Breast epithelium (tissue), 4 donors: Measurements from ENCODE around the gene HSPA12B. TPM values are rescaled to one million over a fixed set of nuclear protein-coding genes. Genes with fewer than 3 reads are reported as not detected.

Experiments used
- DNase-seq, 2 donors: peaks; one replicate each; pipeline ENCODE4 v3.0.0-alpha.2; 2019; ENCODE audit warnings: low spot score in 2 of 2
- H3K27ac ChIP-seq, 2 donors: fragments of 200-600 bp; sonication (generic) in 1 of 2; one replicate each; pipeline ENCODE4 v1.5.1; 2016 to 2019; ENCODE audit warnings: mild to moderate bottlenecking in 1 of 2
- H3K27me3 ChIP-seq, 2 donors: fragments of 200-600 bp; sonication (generic) in 1 of 2; one replicate each; pipeline versions ENCODE4 v1.5.1 to v1.6.0; 2017 to 2019; ENCODE audit warnings: control low read depth in 1 of 2, mild to moderate bottlenecking in 1 of 2
- H3K36me3 ChIP-seq: fragments of 200-600 bp; one replicate; pipeline ENCODE4 v1.5.1; 2019
- H3K4me1 ChIP-seq, 2 donors: fragments of 200-600 bp; sonication (generic); one replicate each; pipeline ENCODE4 v1.5.1; 2016 to 2019; ENCODE audit warnings: control low read depth in 1 of 2
- H3K4me3 ChIP-seq, 3 donors: fragments of 200-600 bp; sonication (generic); 1 replicate in 2 of 3; 2 replicates in 1 of 3; pipeline ENCODE4 v1.5.1; 2016 to 2019; ENCODE audit warnings: mild to moderate bottlenecking in 3 of 3, moderate library complexity in 2 of 3
- H3K9me3 ChIP-seq, 2 donors: fragments of 200-600 bp; sonication (generic) in 1 of 2; one replicate each; pipeline ENCODE4 v1.5.1; 2016 to 2019; ENCODE audit warnings: control low read depth in 1 of 2
- POLR2A ChIP-seq: fragments of 450-650 bp; IDR thresholded peaks from one replicate; pipeline ENCODE4 v1.6.1; 2016; ENCODE audit warnings: antibody characterized with exemption, mild to moderate bottlenecking, moderate library complexity
- POLR2AphosphoS5 ChIP-seq, 3 donors: sonication (generic); formaldehyde crosslinking; IDR thresholded peaks; one replicate each; pipeline ENCODE4 v1.6.1; 2017; ENCODE audit warnings: antibody characterized with exemption in 3 of 3
- intact Hi-C: fragments of 100-400 bp; cut with DNase I; formaldehyde crosslinking; loops from one replicate; pipeline ENCODE4 v1.15.1; 2023; ENCODE audit warnings: low total_unique reads
- total RNA-seq, 3 donors: library from RNA; depleted of rRNA; stranded (reverse); fragments of >200 nt; gene quantifications; one replicate each; pipeline ENCODE4 v1.1.0, GENCODE V29; 2016
- TF ChIP-seq, protein P1 (sequence below), 3 donors: fragments of 450-650 bp; IDR thresholded peaks; one replicate each; pipeline ENCODE4 v1.5.1; 2016 to 2017; ENCODE audit warnings: antibody characterized with exemption in 3 of 3, mild to moderate bottlenecking in 3 of 3, moderate library complexity in 3 of 3

The HSPA12B gene
- total RNA-seq, 3 donors from 2014 or later, result 7.0 to 25.2 (median 9.3) TPM

DNA sequence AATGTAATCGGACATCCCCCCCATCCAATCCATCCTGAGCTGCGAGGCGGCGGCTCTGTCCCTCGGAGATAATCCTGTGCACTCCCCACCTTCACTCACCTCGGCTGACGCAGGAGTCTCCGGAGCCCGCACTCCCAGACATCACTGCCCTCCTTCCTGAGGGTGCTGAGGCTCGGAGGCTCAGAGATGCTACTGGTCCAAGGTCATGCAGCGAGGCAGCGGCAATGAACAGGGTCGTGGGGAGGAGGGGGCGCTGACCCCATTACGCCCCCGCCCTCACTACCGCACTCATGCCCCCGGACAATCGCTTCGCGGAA lies 34.6 kb downstream of the HSPA12B start:
- no peaks in the 10 kb centered on the region for H3K4me1 ChIP-seq
- DNase-seq, result no peak
- H3K9me3 ChIP-seq, result no peaks in the 10 kb centered on the region
- intact Hi-C loops, result no loop called here
- H3K36me3 ChIP-seq, result no peaks in the 10 kb centered on the region
- H3K4me3 ChIP-seq, result peak overlapping the region; percentile 69 to 88 (median 79)
- no peaks in the 10 kb centered on the region for H3K27me3 ChIP-seq
- H3K27ac ChIP-seq, result peak overlapping the region; percentile 96
- TF ChIP-seq, protein P1, sequence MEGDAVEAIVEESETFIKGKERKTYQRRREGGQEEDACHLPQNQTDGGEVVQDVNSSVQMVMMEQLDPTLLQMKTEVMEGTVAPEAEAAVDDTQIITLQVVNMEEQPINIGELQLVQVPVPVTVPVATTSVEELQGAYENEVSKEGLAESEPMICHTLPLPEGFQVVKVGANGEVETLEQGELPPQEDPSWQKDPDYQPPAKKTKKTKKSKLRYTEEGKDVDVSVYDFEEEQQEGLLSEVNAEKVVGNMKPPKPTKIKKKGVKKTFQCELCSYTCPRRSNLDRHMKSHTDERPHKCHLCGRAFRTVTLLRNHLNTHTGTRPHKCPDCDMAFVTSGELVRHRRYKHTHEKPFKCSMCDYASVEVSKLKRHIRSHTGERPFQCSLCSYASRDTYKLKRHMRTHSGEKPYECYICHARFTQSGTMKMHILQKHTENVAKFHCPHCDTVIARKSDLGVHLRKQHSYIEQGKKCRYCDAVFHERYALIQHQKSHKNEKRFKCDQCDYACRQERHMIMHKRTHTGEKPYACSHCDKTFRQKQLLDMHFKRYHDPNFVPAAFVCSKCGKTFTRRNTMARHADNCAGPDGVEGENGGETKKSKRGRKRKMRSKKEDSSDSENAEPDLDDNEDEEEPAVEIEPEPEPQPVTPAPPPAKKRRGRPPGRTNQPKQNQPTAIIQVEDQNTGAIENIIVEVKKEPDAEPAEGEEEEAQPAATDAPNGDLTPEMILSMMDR (IDR thresholded peaks at IDR 0.05), result no peak
- TF ChIP-seq POLR2AphosphoS5 (IDR thresholded peaks at IDR 0.05), result no peak
- TF ChIP-seq POLR2A, result no peak

DNA sequence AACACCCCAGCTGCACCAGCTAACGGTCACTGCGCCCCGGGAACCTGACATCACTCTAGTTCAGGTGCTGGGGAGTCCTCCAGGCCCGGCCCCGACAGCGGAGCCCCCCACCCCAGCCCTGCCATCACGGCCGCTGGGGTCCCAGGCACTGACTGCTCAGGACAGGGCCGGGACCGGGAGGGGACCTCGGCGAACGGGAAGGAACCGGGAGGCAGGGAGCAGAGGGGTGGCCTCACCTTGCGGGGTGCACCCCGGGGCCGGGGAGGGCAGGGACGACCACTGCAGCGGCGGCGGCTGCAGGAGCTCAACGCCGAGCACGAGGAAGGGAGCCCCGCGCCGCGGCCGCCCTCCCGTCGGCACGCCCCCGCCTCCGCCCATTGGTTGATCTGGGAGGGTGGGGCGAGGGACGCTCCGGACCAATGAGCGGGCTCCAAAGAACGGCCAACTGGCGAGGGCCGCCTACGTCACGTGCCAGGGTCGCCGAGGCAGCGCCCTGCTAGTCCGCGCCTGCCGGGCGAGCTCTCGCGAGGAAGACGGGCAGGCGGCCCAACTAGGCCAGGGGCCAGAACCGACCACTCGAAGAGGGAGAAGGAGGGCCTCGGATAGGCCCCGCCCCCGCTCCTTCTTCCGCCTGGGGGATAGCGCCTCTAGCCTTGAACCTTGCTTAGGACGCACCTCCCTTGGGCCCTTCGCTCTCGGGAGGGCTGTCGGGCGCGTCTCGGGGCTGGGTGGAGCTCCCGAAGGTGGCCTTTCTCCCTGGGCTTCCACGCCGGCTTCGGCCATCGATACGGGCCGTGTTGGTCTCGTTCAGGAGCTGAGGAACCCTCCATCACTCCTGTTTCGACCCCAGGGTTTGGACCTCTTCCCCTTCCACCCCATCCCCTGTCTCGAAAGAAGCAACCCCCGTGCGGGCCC lies 35.2 kb downstream of the HSPA12B start, which contains the start of gene ADISSP:
TSS of gene ADISSP (minus strand) at position 327 of the 915 bp plus-strand sequence. CDS start 7,653 bp downstream, outside the sequence.
- peak within 1 kb of the TSS; percentile 69 to 88 (median 79) for H3K4me3 ChIP-seq
- DNase-seq, result peak; percentile 98
- TF ChIP-seq, protein P1 (IDR thresholded peaks at IDR 0.05), result no peak
- TF ChIP-seq POLR2A, result no peak
- peak; percentile 65 to 90 (median 80) for TF ChIP-seq POLR2AphosphoS5 (IDR thresholded peaks at IDR 0.05)
- intact Hi-C loops, result no loop called here
- H3K36me3 ChIP-seq, result no peaks in the 10 kb centered on the region
- no peaks in the 10 kb centered on the region for H3K9me3 ChIP-seq
- no peaks in the 10 kb centered on the region for H3K27me3 ChIP-seq
- no peaks in the 10 kb centered on the region for H3K4me1 ChIP-seq
- peak within 1 kb of the TSS; percentile 96 for H3K27ac ChIP-seq

DNA sequence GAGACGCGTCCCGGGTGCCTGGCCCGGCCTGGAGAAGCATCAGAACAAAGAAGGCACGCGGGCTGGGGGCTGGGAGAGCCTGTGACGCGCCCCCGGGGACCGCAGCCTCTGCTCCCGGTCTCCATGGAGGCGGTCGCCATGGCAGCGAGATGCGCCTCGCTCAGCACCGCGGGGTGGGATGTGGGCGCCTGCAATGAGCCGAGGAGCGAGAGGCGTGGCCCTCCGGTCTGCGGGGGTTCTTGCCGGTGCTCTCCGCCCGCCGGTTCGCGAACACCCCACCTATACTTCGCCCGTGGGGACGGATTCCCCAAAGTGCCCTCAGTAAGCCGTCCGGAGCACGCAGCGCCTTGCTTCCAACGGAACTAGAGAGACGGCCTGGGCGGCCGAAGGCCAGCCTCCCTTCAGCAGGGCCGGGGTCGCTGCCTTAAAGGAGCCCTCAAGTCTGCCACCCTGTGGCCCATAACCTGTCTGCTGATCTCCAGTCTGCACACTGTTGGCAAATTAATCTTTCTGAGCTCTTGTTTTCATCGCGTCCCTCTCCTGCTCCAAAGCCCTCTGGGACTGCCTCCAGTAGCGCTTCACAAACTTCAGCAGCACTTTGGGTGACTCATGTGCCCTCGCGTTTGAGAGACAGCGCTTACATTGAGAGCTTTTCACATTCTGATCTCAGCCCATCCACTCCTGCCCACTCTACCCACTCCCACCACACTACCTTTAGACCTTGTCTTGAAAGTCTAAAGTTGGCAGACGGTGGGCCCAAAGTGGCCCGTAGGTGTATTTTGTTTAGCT lies 36.1 kb downstream of the HSPA12B start:
- no peaks in the 10 kb centered on the region for H3K4me1 ChIP-seq
- H3K9me3 ChIP-seq, result no peaks in the 10 kb centered on the region
- H3K27me3 ChIP-seq, result no peaks in the 10 kb centered on the region
- DNase-seq, result peak; percentile 53 to 65
- intact Hi-C loops, result no loop called here
- H3K36me3 ChIP-seq, result no peaks in the 10 kb centered on the region
- H3K4me3 ChIP-seq, result peak overlapping the region; percentile 69 to 88 (median 79)
- H3K27ac ChIP-seq, result peak overlapping the region; percentile 96
- TF ChIP-seq POLR2A, result no peak
- TF ChIP-seq, protein P1 (IDR thresholded peaks at IDR 0.05), result peak in 2 of 3 donors; percentile 46 to 47
- no peak for TF ChIP-seq POLR2AphosphoS5 (IDR thresholded peaks at IDR 0.05)

DNA sequence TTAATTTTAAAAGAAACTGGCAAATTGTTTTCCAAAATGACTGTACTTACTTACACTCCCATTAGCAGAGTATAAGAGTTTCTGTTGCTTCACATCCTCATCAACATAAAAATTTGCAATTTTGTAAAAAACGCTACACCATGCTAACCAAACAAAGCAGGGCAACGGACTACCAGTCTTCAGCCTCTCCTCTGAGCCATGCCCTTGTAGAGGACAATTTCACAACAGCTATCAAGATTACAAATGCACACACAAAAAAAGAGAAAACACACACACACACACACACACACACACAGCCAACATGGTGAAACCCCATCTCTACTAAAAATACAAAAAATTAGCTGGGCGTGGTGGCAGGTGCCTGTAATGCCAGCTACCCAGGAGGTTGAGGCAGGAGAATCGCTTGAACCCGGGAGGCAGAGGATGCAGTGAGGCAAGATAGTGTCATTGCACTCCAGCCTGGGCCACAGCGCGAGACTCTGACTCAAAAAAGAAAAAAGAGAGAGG lies 39.1 kb downstream of the HSPA12B start:
- no peak for DNase-seq
- Histone ChIP-seq H3K36me3 (no peaks in the 10 kb centered on the region), H3K4me3 (no peak overlapping the region), H3K27me3 (no peaks in the 10 kb centered on the region), H3K27ac (no peak overlapping the region), H3K4me1 (no peaks in the 10 kb centered on the region), H3K9me3 (no peaks in the 10 kb centered on the region)
- TF ChIP-seq POLR2A, result no peak
- no peak for TF ChIP-seq POLR2AphosphoS5 (IDR thresholded peaks at IDR 0.05)
- TF ChIP-seq, protein P1 (IDR thresholded peaks at IDR 0.05), result no peak
- intact Hi-C loops, result no loop called here
